NCI-H2196 treated with DMSO at 0.1 percent for 48 hours (cell line): Measurements from ENCODE around the gene RBCK1.

Source experiments
- DNase-seq: peaks from one replicate; lab custom pipeline; 2025; ENCODE audit not compliant: unreplicated experiment; lab: John Stamatoyannopoulos, UW

Gene RBCK1

DNA sequence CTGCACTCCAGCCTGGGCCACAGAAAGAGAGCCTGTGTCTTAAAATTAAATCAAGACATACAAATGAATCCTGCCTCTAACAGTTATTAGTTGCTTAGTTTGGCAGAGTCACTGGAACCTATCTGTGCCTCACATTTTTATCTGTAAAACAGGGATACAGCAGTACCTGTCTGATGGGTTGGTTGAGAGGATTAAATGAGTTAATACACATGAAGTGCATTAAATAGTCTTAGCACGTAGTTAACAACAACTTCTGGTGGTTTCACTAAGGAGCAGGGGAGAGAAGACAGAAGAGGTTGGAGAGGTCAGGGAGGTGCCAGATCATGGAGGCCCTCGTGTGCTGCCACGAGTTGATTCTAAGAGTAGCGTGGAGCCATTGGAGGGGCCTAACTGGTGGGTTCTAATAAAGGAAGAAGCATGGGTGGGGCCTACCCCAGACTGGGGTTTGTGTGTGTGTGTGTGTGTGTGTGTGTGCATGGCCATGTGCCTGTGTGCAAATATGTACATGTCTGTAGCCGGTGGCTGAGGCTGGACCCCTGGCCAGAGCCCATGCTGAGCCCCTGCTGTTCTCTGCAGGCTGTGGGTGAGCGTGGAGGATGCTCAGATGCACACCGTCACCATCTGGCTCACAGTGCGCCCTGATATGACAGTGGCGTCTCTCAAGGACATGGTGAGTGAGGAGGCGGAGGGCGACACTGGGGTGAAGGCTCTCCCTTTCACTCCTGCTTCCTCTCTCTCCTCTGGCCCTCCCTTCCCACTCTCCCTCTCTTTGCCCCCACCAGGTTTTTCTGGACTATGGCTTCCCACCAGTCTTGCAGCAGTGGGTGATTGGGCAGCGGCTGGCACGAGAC lies 9.1 kb downstream of the RBCK1 start:
- DNase-seq = no peak

DNA sequence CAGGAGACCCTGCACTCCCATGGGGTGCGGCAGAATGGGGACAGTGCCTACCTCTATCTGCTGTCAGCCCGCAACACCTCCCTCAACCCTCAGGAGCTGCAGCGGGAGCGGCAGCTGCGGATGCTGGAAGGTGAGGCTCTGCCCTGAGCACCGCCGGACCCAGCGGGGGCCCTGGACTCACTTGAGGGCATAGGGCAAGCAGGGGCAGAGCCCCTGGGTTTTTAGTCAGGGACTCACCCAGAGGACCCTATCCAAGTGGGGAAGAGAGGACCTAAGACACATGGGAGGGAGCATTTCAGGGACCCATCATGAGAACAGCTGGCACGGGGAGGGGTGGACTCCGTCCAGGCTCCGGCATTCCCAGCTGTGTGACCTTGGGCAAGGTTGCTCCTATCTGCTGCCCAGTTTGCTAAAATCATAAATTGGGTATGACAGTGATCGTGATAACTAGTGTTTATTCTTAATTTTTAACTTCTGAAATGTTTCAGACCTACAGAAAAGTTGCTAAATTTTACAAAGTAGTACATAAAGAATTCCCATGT lies 9.8 kb downstream of the RBCK1 start:
- no peak for DNase-seq

DNA sequence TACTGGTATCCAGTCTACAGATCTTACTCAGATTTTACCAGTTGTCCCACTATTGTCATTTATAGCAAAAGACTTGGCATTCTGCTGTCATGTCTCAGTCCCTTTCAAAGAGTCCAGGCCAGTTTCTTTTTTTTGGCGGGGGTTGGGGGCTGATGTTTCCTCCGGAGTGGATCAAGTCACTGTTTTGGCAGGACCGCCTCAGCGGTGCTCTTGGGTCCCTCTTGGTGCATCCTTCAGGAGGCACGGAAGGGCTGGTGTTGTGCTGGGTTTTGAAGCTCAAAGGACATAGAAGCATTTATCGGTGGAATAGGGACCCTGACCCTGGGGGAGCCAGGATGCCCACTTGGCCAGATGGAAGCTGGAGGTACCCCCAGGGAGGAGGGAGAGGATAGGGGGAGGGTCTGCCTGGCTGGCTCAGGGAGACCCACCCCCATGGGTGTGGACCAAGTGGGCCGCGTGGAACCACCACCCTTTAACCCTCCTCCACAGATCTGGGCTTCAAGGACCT lies 10.8 kb downstream of the RBCK1 start:
- DNase-seq = no peak

DNA sequence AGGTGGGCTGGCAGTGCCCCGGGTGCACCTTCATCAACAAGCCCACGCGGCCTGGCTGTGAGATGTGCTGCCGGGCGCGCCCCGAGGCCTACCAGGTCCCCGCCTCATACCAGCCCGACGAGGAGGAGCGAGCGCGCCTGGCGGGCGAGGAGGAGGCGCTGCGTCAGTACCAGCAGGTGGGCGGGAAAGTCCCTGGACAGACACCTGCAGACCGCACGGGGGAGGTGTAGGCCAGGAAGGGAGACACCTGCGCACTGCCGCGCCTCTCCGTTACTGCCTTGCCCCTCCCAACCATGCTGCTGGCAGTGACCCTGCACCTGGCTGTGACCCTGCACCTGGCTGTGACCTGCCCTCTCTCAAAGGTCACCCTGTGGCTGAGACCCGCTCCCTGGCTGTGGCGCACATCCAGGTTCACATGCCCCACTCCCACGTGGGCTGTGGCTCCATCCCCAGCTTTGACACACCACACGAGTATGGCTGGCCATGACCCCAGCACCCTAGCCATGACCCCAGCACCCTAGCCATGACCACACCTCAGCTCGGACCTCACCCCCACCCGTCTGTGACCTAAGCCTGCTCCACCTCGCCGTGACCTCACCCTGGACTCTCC lies 11.6 kb downstream of the RBCK1 start:
- DNase-seq = peak; percentile 94

DNA sequence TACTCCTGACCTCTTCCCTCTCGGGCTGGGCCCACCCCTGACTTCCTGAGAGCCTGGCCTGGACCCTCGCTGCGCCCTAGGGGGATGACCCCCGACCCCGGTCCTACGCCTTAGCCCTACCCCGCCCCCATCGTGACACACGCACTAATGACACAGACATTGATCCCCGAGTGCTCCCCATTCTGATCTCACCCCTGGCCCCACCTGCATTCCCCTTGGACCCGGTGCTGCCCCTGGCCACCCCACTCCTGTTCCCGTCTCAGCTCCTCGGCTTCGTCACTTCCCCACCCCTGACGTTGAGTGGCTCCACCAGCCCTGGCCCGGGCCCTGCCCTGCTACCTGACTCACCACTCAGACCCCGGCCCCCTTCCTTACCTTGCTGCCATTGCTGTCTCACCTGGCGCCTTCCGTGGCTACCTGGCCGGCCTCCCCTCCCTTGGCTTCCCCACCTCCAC lies 12.1 kb downstream of the RBCK1 start:
- peak; percentile 77 for DNase-seq

DNA sequence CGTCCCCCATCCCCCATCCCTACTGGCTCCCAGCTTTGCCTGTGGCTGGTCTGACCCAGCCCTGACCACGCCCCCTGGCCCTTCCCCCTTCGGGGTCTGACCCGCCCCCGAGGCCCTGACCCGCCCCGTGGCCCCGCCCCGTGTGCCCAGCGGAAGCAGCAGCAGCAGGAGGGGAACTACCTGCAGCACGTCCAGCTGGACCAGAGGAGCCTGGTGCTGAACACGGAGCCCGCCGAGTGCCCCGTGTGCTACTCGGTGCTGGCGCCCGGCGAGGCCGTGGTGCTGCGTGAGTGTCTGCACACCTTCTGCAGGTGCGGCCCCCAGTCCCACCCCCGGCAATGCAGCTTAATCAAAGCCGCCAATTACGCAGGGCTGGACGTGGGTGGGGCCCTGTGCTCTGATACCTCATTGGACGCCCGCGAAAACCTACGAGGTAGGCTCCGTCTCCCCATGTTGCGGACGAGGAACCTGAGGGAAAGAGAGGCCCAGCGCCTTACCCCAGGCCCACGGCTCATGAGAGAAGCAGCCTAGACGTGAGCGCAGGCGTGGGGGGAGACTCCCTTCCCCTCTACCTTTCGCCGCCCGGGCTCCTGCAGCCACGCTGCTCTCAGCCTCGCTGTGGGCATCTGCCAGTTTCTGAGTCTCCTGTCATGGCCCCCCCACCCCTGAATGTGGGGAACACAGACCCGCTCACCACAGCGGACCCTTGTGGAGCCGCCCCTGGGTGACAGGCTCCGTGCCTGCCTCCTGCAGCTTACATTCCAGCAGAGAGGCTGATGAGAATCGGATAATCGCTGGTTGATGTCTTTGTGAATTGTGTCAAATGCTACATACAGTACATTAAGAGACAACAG lies 12.8 kb downstream of the RBCK1 start:
- DNase-seq = peak; percentile 86

DNA sequence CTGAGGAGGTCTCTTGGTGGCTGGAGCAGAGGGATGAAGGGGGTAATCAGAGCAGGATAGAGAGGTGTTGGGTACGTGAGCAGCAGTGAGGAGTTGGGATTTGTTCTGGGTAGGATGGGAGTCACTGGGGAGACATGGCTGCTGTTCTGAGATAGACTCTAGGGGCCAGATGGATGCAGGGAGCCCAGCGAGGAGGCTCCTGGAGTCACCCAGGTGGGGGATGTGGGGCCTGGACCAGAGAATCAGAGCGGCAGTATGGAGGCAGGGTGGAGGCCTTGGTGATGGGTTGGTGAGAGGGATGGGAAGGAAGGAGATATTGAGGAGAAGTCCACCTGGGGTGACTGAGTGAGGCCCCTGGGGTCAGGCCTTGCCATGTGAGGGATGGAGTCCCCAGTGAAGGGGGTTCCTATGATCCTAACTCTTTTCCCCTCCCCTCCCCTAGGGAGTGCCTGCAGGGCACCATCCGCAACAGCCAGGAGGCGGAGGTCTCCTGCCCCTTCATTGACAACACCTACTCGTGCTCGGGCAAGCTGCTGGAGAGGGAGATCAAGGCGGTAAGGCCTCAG lies 13.7 kb downstream of the RBCK1 start:
- no peak for DNase-seq

DNA sequence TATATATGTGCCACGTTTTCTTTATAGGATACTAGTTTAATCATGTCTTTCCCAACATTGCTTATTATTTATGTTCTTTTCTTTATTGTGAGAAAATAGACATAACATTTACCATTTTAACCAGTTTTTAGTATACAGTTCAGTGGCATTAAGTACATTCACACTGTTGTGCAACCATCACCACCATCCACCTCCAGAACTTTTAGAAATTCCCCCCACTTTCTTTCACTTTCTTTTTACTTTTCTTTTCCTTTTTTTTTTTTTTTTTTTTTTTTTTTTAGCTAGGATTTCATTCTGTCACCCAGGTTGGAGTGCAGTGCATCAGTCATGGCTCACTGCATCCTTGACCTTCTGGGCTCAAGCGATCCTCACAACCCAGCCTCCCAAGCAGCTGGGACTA lies 18.5 kb downstream of the RBCK1 start:
- DNase-seq = no peak

DNA sequence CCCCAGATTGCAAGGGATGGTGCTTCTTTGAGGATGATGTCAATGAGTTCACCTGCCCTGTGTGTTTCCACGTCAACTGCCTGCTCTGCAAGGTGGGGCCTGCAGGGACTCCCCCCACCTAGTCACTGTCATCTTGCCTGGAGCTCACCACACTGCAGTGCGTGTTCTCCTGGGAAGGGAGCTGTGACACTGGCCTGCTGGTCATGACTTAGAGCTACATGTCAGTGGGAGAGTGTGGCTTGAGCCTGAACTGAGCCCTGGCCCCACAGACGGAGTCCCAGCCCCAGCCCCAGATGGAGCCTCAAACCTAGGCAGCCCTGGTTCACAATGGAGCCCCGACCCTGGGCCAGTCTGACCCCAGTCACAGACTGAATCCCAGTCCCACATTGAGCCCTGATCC lies 19.3 kb downstream of the RBCK1 start:
- DNase-seq = no peak

DNA sequence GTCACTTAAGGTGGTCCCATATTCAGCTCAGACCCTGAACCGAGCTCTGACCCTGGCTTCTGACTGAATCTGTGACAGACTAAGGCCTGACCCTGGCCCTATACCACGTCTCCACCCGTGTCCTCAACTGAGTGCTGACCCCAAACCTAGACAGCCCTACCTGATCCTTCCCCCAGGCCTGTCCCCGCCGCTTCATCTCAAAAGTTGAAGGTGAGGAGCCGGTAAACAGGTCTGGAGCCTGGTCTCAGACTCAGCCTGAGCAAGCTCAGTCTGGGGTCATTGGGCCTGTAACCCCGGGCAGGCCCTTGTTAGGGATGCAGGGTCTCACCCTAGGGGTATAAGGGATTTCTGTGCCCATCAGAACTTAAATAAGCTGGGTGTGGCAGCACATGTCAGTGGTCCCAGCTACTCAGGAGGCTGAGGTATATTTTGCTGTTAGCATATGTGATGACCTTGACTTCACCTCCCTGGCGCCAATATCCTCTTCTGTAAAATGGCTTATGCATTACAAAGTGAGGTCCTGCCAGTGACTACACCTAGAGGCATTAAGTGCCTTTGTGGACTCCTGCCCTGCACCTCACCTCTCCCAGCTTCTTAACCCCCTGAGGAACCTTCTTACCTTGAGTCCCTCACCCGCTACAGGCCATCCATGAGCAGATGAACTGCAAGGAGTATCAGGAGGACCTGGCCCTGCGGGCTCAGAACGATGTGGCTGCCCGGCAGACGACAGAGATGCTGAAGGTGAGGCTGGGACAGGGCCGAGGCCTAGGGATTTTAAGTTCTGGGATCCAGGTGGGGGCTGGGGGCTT lies 20.0 kb downstream of the RBCK1 start:
- no peak for DNase-seq

DNA sequence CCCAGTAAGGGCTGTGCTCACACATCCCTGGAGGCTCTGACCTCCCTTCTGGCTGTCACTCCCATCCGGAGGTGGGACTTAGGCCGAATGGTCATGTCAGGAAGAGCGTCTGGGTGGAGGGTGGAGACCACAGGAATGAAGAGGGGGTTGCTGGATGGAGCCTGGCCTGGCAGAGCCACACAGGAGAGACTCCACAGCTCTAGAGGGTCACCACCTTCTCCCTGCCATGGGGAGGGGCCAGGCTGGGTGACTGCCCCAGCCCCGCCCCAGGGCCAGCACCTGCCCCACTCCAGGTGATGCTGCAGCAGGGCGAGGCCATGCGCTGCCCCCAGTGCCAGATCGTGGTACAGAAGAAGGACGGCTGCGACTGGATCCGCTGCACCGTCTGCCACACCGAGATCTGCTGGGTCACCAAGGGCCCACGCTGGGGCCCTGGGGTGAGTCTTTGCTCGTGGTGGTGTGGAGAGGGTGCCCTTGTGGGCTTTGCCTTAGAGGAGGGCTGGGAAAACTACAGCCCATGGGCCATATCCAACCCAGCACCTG lies 20.6 kb downstream of the RBCK1 start:
- peak; percentile 20 for DNase-seq

DNA sequence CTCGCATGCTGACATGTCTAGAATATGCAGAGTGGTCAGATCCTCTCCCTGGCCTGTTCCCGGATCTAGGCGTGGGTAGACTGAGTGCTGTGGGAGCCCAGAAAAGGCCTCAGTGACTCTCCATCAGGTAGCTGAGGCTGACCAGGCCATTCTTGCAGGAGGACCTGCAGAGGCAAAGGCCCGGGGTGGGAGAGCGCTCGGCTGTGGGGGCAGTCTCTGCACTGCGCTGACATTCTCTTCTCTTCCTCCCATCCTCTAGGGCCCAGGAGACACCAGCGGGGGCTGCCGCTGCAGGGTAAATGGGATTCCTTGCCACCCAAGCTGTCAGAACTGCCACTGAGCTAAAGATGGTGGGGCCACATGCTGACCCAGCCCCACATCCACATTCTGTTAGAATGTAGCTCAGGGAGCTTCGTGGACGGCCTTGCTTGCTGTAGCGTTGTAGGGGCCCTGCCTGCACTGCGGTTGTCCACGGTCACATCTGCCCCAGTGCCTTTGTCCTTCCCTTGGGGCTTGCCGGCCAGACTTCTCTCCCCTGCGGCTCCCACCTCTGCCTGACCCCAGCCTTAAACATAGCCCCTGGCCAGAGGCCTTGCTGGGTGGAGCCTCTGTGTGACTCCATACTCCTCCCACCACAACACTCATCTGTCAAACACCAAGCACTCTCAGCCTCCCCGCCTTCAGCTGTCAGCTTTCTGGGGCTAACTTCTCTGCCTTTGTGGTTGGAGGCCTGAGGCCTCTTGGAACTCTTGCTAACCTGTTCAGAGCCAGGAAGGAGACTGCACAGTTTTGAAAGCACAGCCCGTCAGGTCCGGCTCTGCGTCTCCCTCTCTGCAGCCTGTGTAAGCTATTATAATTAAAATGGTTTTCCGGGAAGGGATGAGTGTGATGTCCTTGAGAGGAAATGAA lies 22.2 kb downstream of the RBCK1 start:
- DNase-seq = no peak

DNA sequence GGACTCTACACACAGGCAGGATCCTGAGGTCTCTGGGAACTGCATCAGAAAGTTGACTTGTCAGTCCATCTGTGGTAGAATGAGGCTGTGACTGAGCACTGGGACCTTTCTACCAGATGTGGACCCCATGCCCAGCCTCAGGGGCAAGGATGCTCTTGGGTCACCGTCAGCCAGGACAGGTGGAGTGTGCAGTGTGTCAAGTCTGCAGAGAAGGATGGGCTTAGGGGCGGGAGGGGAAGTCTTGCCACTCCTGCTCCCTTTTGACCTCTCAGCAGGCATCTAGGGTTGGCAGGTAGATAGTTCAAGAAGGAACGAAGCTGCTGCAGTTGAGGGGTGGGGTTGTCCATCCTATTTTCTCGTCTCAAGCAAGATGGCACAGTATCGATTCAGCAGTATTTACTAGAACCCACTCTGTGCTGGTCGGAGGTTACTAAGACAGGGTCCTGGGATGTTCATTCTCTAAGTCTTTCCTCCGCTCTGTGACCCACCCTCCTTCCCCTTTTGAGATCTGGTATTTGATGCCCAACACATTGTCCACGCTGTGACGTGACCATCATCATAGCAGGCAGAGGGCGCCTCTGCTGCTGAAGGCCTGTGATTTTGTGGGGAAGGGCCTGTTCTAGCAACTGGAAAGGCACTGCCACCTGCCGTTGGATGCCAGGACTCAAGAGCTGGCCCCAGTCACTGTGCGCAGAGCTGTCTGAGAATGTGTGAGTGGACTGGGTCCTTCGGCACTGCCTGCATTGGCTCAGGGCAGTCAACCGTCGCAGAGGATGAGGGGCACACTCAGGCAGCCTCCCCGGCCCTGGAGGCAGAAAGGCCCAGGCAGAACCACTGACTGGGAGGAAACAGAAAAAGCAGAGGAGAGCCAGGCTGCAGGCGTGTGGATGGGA lies 23.2 kb downstream of the RBCK1 start:
- peak; percentile 78 for DNase-seq

DNA sequence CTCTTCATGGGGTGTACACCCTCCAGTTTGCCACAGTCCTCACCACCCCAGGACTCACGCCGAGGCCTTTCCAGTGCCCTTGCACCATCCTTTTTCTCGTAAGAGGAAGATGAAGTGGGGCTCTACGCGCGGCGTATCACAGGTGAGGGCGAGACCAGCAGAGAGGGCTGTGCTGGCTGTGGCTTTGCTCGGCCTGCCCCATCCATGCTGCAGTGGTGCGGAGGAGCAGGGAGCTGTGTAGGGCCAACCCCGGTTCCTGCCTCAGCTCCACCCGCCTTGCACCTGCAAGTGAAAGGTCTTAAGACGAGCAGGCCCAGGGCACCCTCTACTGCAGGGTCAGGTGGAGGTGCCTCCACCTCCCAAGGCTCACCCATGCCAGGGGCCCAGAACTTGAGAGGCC lies 24.1 kb downstream of the RBCK1 start:
- DNase-seq = no peak

DNA sequence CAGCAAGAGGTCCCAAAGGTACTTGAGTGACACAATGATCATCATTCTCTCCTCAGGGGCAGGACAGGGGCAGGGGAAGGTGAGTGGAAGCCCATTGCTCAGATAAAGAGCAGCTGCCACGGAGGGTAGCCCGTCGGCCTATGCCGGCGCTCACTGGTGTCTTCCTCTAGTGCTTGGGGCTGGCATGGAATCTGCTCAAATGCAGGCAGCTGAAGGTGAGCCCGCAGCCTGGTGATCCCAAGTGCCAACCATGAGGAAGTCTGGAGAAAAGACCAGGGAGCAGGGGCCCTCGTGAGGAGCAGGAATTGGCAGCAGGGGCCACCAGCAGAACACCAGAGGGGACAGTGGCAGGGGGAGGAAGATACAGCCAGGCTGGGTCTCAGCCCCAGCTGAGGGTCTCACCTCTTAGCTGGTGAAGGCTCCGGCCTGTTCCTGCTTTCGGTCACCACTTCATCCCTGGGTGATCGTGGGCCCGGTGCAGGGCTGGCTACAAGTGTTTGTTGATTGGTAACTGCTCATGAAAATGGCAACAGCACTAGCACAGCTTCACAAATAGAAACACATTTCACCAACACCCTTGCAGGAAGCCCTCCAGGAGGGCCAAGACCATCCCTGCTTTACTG lies 24.7 kb downstream of the RBCK1 start:
- DNase-seq = no peak

DNA sequence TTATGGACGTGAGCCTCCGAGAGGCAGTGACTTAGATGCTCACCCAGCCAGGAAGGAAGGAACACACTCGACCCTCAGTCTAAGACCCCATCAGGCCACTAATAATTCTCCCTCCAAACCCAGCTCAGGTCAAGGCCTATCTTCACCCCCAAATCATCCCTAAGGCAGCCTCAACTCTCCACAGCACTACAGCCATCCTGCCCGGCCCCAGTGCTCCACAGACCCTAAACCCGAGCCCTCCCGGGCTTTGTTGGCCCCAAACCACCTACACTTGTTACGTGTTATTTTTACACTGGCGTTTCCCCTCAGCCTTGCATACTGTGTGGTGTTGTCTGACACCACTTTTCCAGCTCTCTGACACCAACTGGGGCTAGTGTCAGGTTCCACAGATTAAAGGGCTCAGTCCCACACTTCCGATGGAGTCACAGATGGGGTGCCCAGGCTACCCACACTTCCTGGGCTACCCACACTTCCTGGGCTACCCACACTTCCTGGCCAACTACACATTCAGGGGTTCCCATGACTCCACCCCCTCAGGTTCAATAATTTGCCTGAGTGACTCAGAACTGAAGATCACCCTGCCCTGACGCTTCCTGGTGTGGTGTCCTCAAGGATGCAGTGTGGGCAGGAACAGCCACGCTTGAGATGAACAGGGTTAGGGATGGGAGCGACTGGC lies 25.3 kb downstream of the RBCK1 start:
- DNase-seq = no peak

DNA sequence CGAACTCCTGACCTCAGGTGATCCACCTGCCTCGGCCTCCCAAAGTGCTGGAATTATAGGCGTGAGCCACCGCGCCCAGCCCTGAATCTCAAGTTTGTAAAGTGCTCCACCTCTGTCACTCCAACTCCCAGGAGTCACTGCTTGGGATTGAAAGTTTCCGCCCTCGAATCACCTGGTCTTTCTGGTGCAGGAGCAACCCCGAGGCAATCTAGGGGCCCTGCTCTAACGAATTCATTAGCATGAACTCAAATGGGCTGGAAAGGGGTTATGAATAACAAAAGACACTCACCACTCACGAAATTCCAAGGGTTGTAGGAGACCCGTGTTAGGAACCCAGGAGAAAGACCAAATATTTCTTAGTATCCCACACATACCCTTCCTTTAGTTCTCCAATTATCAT lies 26.1 kb downstream of the RBCK1 start:
- DNase-seq = no peak
